ENCODE results near the gene SWT1.

SWT1 gene

DNA sequence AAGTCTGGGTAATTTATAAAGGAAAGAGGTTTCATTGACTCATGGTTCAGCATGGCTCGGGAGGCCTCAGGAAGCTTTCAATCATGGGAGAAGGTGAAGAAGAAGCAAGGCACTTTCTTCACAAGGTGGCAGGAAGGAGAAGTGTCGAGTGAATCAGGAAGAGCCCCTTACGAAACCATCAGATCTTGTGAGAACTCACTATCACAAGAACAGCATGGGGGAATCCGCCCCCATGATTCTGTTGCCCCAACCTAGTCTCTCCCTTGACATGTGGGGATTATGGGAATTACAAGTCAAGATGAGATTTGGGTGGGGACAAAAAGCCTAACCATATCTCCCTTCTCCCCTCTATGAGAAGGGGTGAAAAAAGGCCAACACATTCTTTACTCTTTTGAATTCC is 171.3 kb downstream of the SWT1 start:
- no peak for DNase-seq

DNA sequence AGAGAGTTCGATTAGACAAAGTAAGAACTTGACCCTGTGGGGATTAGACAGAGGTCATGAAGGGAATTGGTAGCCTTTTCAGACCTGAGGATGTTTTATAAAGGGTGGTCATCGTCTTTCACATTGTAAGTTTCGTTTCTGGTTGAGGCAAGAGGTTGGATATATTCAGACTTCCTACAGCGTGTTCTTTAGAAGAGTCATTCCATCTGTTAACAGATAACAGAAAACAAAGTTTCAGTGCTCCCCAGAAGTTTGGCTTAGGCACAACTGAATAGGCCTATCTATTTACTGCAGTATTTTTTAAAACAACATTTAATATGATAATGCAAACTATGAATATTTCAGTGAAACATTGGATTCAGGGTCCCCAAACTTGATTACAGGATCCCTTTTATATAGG is 177.2 kb downstream of the SWT1 start:
- DNase-seq, result no peak

- DNase-seq, result no peak
Observed at GRCh38 chr1:185337246-185337645, 180.3 kb downstream of the SWT1 start.

- no peak for DNase-seq
Observed at GRCh38 chr1:185338719-185339622, 182.0 kb downstream of the SWT1 start.

DNA sequence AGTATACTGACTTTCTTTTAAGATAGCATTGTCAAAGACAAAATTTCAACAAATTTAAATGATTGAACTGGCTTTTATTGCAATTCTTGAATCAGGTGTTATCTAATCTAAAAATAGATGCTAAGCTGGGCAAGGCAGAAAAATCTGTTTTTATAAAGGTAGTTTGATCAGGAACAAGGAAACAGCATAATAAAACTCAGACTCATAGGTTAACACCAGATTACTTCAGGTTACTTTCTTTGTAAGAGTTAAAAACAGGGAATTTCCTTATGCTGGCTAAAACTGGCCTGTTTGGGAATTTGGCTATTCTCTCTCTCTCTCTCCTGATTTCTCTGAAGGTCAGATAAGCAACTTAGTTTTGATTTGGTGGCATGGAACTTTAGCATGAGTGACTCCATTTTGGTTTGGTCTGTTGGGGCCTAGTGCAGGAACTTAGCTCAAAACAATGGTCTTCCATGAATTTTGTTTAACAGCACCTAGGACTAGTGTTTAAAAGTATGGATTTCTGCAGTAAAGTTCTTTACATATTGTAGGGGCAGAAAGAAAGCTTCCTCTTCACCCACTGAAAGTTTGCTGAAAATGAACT is 184.3 kb downstream of the SWT1 start:
- no peak for DNase-seq

Data from NCI-H510A treated with DMSO at 0.1 percent for 48 hours (cell line).